GM19455 (cell line): ENCODE data around the gene ENO2.

ENCODE experiments used
- ATAC-seq: cut with Tn5 transposase; IDR thresholded peaks from one replicate; pipeline ENCODE4 v1.9.1; 2021; ENCODE audit not compliant: unreplicated experiment

ENO2 gene

GRCh38 chr12:6959058-6959804 lies 44.9 kb downstream of the ENO2 start:
- ATAC-seq, result peak; percentile 38

GRCh38 chr12:6959805-6960592 lies 45.6 kb downstream of the ENO2 start:
- ATAC-seq, result no peak

GRCh38 chr12:6960593-6961277 lies 46.4 kb downstream of the ENO2 start:
- ATAC-seq, result no peak

- no peak for ATAC-seq
Measured at GRCh38 chr12:6961278-6961694, 46.9 kb downstream of the ENO2 start.

- ATAC-seq, result no peak
Measured at GRCh38 chr12:6961695-6962284, 47.4 kb downstream of the ENO2 start.

GRCh38 chr12:6962285-6963015 lies 48.1 kb downstream of the ENO2 start:
- no peak for ATAC-seq

GRCh38 chr12:6963016-6963731 lies 48.8 kb downstream of the ENO2 start:
- ATAC-seq, result no peak

GRCh38 chr12:6963791-6964413 lies 49.5 kb downstream of the ENO2 start:
- no peak for ATAC-seq

GRCh38 chr12:6964605-6965025 lies 50.2 kb downstream of the ENO2 start:
- ATAC-seq, result no peak

- ATAC-seq, result no peak
Measured at GRCh38 chr12:6965026-6965661, 50.8 kb downstream of the ENO2 start.

- ATAC-seq, result no peak
Measured at GRCh38 chr12:6965714-6966113, 51.3 kb downstream of the ENO2 start.

GRCh38 chr12:6966351-6966750 lies 52.0 kb downstream of the ENO2 start:
- ATAC-seq, result no peak

GRCh38 chr12:6967651-6968100 lies 53.3 kb downstream of the ENO2 start:
- no peak for ATAC-seq

GRCh38 chr12:6968426-6968825 lies 54.0 kb downstream of the ENO2 start:
- no peak for ATAC-seq

- ATAC-seq, result peak; percentile 2
Measured at GRCh38 chr12:6970096-6970527, 55.7 kb downstream of the ENO2 start.
